HPDE6-E6E7 (cell line): ENCODE measurements around the gene ANO1.
"Not testable (repeated sequence)": the region's sequence is repeated elsewhere in the genome, so short reads cannot be mapped to it uniquely, and the experiment has no call there.

Experiments used
- DNase-seq: peaks from one replicate; pipeline ENCODE4 v3.0.0; 2011; ENCODE audit warnings: missing footprints; ENCODE audit errors: extremely low spot score

Gene ANO1

DNA sequence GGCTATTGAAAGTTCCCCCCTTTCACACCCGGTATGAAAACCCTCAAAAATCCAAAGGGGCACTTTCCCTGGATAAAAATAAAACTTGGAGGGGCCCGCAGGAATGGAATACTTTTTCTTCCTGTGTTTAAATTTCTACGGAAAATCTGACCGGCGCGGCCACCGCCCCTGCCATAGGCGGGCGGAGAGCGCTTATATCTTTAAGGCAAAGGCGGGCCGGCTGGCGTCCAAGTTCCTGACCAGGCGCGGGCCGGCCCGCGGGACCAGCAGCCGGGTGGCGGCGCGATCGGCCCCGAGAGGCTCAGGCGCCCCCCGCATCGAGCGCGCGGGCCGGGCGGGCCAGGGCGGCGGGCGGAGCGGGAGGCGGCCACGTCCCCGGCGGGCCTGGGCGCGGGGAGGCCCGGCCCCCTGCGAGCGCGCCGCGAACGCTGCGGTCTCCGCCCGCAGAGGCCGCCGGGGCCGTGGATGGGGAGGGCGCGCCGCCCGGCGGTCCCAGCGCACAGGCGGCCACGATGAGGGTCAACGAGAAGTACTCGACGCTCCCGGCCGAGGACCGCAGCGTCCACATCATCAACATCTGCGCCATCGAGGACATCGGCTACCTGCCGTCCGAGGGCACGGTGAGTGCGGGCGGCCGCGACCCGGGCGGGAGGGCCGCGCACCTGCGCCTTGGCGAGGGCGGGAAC is at the start of gene ANO1:
TSS of gene ANO1 (plus strand) at position 223 of the 686 bp plus-strand sequence. CDS start at position 513, 290 bp downstream.
- no peak for DNase-seq

DNA sequence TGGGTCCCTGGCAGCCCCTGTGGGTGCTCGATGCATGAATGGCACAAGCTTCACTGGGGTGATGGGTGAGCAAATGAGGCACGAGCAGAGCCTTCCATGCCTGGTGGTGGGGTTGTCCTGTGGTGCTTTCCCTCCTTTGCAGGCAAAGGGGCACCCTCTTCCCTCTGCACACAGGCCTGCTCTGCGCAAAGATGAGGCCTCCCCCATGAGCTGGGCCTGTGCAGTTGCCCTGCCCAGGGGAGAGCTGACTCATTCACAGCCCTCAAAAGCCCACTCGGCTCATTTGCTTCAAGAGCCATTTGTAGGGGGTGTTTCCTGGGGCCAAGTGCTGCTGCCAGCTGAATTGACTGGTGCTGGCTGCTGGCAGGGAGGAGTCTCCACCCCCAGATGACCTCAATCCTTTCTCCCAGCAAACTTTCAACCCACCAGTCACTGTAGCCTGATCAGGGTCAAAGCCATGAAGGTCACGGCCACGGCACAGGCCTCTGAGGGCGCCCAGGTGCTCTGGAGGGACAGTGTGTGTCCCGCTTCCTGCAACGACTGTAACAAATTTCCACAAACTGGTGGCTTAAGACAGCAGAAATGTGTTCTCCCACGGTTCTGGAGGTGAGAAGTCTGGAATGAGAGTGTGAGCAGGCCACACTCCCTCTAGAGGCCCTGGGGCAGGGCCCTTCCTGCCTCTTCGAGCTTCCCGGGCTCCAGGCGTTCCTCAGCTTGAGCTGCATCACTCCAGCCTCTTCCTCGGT is 48.8 kb upstream of the ANO1 start:
- DNase-seq = no peak

DNA sequence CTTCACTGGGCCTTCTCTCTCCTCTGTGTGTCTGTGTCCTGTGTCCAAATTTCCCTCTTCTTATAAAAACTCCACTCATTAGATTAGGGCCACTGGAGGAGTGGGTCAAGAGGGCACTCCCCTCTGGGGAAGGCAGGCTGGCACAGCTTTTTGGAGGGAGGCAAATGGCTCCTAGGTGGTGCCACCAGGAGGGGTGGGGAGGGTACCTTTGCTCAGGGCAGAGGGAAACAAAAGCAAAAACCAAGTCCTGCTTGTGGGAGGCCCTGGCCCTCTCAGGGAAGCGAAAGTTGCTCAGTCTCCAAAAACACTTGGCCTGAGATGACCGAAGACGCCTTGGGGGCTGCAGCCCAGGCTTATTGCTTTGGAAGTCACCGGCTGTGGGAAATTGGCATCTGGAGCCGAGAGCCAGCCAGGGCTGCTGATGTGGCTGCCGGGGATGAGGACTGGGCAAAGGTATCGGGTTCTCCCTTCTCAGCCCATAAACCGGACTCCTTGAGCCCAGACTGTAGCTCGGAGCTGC is 48.2 kb upstream of the ANO1 start:
- DNase-seq = no peak

DNA sequence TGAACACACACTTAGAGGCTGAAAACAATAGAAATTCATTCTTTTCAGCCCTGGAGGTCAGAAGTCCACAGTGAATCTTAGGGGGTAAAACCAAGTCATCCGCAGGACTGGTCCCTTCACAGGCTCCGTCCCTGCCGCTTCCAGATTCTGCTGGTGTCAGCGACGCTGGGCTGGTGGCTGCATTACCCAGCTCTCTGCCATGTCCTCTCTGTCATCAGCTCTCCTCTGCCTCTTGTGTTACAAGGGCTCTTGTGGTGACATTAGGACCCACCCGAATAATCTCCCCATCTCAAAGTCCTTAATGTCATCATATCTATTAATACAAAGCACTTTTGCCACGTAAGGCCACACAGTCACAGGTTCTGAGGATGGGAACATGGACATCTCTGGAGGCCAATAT is 47.7 kb upstream of the ANO1 start:
- no peak for DNase-seq

DNA sequence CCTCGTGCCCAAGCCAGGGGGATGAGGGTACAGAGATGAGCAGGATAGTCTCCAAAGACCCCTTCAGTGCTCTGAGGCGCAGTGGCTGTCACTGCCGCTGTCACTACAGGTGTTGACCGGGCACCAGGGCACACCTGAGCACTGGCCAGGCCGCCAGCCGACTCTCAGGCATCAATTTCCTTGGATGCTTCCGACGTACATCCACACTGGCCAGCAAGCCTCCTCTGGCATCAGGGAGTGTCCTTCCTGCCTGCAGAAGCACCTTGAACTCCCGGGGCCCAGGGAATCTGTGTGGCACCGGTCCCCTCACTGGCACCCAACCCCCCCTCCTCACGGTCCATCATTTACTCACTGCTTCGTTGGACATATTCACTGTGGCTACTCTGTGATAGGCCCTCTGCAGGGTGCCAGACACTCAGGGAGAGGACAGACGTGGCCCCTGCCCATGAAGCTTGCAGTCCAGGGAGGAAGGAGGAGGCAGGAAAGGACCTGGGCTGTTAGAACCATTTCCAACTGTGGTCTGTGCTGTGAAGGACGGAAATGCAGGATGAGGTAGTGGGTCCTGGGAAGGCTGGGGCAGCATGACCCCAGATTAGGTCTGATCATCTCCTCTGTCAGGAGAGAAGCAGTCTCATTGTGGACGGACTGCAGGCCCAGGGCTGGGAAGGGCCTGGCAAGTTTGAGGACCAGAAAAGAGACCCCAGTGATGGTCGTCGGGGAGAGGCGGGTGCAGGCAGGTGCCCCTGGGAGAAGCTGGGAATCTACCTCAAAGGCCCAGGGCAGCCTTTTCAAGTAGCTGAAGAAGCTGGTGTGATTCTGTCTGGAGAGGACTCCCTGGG is 46.3 kb upstream of the ANO1 start:
- DNase-seq = no peak

DNA sequence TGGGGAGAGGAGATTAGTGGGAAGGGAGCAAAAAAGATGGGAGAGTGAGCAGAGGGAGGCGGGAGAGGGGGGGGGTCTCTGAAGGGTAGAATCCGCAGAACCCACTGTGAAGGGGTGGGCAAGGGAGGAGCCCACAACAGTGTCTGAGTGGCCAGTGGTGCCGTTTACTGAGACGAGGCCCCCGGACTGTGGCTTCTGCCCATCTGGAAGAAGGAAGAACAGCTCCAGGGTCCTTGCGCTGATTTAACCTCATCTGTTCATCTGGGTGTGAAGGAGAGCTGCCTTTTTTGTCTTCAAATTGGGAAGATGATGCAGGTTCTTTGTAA is 45.7 kb upstream of the ANO1 start:
- no peak for DNase-seq

DNA sequence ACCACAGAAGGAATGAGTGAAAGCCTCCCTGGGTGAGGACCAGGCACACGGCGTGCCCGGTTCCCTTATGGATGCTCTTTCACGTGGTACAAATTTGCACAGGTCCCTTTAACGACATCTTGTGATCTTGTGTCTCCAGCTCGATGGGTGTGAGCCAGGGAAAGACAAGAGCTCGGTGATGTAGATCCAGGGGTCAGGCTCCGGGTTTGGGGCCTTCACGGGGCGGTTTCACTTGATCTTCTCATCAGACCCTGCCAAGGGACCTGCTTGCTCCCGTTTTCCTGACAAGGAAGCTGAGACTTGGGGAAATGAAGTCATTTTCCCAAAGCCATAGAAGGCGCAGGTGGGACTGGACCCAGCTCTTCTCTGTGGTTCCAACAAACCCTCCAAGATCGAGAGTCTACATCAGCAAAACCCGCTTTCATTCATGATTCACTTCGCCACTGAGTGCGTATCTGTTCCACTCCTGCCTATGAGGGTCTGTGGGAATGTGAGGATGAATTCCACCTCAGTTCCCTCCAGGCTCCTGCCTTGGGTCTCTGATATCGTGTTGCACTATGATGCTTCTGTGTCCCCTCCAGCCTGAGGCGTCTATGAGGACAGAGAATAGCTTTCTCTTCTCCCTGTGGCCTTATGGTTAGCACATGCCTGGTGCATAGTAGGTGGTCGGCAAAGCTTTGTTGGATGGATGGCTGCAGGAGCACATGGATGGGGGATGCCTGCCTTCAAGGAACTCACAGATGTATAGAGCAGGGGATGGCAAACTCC is 45.0 kb upstream of the ANO1 start:
- no peak for DNase-seq

DNA sequence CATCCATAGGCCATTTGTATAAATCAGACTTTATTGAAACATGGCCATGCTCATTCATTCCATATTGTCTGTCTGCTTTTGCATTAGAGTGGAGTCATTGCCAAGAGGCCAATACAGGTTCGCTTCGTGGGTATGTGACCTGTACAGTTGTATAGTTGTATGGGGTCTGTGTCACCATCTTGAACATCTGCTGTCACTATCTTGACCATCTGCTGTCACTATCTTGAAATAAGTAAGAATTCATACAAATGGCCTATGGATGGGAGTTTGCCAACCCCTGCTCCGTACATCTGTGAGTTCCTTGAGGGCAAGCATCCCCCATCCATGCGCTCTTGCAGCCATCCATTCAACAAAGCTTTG is 44.4 kb upstream of the ANO1 start:
- no peak for DNase-seq

DNA sequence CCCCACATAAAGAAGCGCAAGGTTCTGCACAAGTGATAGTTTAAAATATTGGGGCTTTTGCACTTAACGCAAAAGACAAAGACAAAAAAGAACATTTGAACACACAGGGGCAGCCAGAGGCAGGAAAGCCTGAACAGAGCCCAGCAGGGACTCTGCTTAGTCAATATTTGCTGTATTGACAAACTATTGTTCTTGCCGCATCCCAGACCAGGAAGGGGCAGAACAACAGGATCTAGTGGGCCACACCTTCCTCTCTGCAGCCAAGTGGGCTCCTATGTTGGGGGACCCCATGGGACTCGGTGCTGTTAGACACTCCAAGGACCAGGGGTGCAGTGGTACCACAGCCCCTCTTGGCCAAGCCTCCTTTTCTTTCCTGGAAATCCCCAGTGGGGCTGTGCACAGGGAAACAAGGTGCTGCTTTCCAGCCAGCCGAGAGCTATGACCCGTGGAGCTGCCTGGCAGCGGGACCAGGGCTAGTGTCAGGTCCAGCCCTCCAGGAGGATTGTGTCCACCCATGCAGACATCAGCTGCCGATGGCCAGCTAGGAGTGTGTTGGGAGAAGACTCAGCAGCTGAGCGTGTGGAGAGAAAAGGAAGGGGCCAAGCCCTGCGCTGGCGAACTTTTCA is 43.3 kb upstream of the ANO1 start:
- DNase-seq = no peak

DNA sequence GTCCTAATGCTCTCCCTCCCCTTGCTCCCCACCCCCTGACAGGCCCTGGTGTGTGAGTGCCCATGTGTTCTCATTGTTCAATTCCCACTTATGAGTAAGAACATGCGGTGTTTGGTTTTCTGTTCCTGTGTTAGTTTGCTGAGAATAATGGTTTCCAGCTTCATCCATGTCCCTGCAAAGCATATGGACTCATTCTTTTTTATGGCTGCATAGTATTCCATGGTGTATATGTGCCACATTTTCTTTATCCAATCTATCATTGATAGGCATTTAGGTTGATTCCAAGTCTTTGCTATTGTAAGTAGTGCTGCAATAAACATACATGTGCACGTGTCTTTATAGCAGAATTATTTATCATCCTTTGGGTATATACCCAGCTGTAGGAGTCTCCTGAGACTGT is 42.5 kb upstream of the ANO1 start:
- not testable (repeated sequence) for DNase-seq

DNA sequence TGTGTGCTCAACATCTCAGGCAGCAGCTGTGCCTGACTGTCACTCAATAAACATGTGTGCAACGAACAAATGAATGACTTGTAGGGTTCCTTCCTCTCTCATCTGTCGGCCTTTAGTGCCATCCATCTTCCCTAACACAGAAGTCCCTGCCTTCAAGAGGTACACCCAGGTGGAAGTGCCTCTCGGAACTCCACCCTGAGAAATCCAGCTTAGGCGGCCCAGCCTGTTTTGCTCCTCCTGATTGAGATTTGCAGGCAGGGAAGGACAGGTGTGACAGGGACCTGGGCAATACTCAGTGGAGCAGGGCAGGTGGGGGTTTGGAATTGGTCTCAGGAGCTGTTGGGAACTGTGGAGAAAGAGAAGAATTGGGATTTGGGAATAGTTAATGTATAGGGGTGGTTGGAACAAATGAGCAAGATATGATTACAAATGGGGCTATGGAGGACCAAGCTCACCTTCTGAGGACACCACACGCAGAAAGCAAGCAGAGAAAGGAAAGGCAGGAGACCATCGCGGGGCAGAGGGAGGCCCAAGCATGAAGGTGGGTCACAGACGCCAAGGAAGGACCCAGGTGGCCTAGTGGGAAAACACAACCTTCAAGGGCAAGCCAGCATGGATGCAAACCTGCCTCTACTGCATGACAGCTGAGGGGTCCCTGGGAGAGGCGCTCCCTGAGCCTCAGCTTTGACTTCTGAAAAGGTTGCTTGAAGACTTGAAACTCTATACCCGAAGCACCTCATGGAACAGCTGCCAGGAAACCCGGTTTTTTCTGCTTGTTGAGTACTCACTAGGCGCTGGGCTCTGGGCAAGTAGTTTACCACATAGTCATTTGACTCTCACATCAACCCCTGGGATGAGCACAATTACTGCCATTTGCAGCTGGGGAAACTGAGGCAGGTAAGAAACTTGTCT is 40.9 kb upstream of the ANO1 start:
- no peak for DNase-seq

DNA sequence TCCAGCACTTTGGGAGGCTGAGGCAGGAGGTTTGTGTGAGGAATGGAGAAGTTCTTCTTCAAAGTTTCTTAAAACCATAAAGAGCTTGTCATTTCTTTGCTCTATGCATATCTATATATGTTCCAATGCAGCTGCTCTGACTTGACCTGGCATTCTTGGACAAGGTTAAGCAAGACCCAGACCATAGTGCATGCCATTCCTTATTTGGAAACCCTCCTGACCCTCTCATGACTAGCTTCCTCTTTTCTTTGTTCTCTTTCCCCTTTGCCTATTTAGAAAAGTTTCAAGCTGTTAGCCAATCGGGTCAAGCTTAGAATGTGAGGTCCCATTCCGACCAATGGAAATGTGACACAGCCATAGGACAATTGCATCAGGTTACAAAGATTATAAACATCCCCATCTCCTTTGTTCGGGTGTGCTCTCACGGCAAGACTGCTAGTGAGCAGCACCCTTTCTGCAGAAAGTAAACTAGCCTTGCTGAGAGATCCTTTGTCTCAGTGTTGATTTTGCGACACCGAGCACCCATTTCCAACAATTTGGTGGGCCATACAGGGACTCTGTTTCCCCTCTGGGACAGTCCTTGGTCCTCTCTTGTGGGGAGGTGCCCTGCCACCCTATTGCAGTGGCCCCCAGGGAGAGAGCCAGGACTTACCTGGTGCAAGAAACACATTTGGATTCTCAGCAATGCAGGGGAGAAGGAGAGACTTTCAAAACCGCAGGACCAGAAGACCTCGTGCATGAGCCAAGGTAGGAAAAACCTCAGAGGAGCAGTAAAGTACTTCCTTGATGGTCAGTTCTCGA is 39.9 kb upstream of the ANO1 start:
- no peak for DNase-seq

DNA sequence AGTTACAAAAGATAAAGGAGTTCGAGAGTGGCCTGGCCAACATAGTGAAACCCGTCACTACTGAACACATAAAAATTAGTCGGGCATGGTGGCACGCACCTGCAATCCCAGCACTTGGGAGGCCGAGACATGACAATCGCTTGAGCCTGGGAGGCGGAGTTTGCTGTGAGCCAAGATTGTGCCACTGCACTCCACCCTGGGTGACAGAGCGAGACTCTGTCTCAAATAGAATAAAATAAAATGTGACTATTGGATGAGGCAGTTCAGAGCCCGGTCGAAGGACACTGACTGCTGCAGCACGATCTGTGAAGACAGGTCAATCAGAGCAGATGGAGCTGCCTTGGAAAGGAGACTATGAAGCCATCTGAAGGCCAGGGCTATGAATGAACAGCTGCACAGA is 37.7 kb upstream of the ANO1 start:
- no peak for DNase-seq

DNA sequence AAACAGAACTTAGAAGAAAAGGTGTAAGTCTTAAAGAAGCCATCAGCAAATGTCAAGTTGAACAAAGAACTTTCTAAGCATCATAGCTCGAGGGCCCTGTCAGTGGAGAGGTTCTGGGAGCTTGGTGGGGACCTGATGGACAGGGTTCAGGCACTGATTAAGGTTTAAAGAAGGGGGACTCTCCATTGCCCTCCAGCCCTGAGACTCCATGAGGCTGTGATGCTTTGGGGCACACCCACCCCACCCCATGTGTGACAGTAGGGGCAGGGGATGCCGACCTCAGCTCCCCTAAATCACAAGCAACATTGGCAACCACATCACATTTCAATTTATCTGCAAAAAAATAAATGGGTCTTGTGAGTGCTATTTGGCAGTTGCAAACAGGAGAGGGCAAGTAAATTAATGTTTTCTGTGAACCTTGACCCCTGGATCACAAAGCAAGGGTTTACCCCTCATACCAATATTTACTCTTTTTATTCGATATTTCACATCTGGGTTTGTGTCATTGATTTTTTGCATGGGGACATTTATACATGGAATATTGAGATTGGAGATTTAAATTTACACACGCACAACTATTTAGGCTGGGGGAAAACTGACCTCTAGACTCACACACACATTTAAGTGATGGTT is 37.1 kb upstream of the ANO1 start:
- no peak for DNase-seq

DNA sequence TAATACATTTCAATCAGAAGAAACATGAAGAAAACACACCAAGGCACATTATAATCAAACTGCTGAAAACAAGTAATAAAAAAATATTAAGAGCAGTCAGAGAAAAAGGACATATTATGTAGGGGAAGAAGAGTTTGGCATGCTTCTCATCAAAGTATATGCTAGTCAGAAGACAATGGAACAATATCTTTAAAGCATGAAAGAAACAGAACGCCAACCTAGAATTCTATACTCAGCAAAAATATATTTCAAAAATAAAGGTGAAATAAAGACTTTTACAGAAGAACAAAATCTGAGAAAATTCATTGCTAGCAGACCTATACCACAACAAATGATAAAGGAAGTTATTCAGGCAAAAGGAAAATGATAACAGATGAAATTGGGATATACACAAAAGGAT is 34.6 kb upstream of the ANO1 start:
- DNase-seq = no peak

DNA sequence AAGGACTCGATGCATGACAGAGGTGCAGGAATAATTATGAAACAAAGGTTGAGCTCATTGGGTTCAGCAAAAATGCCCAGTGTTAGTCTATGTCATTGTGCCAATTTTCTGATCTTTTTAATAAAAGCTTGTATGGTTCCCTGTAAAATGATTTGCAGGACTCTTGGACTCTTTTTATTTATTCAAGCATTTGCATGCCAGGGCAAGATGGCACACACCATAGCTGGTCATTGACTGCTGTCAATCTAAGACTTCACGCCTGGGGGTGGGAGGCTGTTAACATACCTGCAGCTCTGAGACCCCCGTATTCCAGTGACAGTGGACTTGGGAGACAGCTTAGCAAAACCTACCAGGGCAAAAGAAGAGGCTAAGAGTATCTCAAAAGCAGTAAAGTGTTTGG is 32.0 kb upstream of the ANO1 start:
- DNase-seq = no peak

DNA sequence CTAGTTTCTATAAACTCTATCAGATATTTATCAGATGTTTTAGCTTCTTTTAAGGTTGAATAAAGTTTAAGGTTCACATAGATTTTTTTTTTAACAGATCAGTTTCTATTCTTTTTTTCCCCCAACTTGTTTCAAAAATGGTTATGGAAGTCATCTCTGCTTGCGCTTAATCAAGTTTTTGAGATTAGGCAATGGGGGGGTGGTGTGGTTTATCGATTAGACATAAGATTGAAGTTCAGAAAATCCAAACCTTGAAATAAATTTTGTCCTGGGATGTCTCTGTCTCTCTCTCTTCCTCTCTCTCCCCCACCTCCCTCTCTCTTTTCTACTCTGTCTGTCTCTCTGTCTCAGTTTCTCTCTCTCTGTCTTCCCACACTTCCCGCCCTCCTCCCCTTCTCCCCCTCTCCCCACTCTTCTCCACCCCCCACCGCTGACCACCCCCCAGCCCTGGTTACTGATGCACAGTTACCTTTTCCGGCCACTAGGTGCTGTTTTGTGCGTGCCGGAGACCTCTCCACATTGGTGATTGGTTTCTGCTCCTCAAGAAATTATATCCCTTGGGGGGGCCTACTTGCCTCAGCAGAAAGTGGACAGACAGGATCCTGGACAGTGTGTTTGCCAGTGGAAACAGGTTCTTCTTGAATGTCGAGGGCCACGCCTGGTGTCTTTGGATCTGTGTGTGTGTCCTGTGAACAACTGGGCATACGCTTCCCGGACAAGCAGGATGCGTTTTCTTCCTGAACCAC is 29.7 kb upstream of the ANO1 start:
- peak; percentile 46 for DNase-seq

DNA sequence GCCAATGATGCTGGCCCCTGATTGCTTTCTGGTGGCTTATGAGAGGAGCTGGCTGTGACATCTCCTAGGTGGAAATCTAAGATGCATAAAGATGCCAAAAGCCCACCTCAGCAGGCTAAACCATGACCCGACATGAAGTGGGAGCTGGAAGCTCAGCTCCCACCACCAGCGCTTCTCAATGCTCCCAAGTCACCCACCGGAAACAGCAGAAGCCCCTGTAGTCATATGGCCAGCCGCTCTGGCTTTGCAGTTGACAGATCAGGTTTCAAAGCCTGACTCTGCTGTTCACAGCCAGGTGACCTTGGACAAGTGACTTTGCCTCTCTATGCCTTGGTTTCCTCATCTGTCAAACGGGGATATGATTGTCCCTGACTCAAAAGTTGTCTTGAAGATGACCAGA is 29.1 kb upstream of the ANO1 start:
- no peak for DNase-seq
